Activated naive CD4-positive, alpha-beta T cell treated with anti-CD3 and anti-CD28 coated beads, Interleukin-2, amount 50 U/mL, for 72 hours (primary cell): ENCODE results near the gene C20orf204. TPM values are rescaled to one million over a fixed set of nuclear protein-coding genes. Genes with fewer than 3 reads are reported as not detected.
"Not testable (repeated sequence)": the region's sequence is repeated elsewhere in the genome, so short reads cannot be mapped to it uniquely, and the experiment has no call there.

ENCODE experiments used
- ATAC-seq, 2 donors: fragments of 150-1000 bp; cut with Tn5 transposase; 2 replicates each; pipeline ENCODE4 v1.10.0; 2021; ENCODE audit warnings: mild to moderate bottlenecking in 2 of 2, moderate library complexity in 2 of 2
- DNase-seq, 2 donors: peaks; one replicate each; pipeline ENCODE4 v3.0.0; 2021 to 2022; ENCODE audit warnings: low spot score in 2 of 2
- H3K27ac Mint-ChIP-seq, 2 donors: one replicate each; pipeline ENCODE4 v1.8.0; 2022; ENCODE audit warnings: mild to moderate bottlenecking in 2 of 2, mixed read lengths in 2 of 2
- H3K36me3 Mint-ChIP-seq, 2 donors: one replicate each; pipeline ENCODE4 v1.8.0; 2022; ENCODE audit warnings: mixed read lengths in 2 of 2
- H3K9me3 Mint-ChIP-seq, 2 donors: one replicate each; pipeline ENCODE4 v1.8.0; 2022; ENCODE audit warnings: mixed read lengths in 2 of 2
- total RNA-seq, 2 donors: library from RNA; stranded (reverse); gene quantifications; one replicate each; pipeline ENCODE4 v1.2.3, GENCODE V29; 2022

Gene C20orf204, protein sequence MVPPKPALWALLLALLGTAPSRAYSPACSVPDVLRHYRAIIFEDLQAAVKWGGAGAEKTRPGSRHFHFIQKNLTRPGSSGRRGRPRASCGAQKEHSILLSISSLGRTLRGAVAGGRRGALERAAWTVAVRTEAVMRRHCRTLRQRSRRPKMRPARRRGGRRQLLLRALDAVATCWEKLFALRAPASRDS
- total RNA-seq: 10 to 100 TPM; 14.2 to 18.8 TPM

DNA sequence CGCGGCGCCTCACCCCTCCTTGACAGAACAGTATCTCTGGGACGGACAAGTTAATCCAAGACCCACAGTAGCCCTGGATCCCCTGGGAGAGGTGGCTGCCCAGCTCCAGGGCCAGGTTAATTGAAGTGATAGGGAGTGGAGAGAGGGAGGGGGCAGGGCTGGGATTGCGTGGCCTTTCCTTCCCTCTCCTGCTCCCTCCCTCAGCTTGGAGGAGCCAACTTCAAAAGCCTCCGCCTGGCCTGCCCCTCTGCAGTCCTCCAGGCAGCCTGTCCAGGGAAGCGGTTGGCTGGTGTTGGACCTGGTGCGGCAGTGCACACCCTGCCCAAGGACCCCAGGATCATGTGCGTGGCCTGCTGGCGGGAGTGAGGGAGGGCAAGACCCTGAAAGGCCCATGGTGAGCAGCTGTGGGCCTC is at the start of gene C20orf204:
C20orf204 (plus strand) TSS at position 250 of the 413 bp plus-strand sequence; CDS start at position 392, 142 bp downstream.
- H3K27ac Mint-ChIP-seq: peak within 1 kb of the TSS; percentile 82 to 94
- ATAC-seq: no peak

GRCh38 chr20:64000906-64001305 is 35.1 kb upstream of the C20orf204 start:
- ATAC-seq (no peak), DNase-seq (no peak)
- no peaks in the 10 kb centered on the region for H3K9me3 Mint-ChIP-seq
- H3K36me3 Mint-ChIP-seq: peaks cover 11 to 31% of the 10 kb centered on the region in 2 donors
- peak overlapping the region; percentile 44 to 57 for H3K27ac Mint-ChIP-seq

More for the DNA sequence above, at the start of gene C20orf204:
- no peak for DNase-seq
- Mint-ChIP-seq H3K9me3 (no peaks in the 10 kb centered on the region), H3K36me3 (no peaks in the 10 kb centered on the region)

GRCh38 chr20:64001607-64002011 is 34.4 kb upstream of the C20orf204 start:
- Mint-ChIP-seq H3K36me3 (peaks cover 11 to 31% of the 10 kb centered on the region in 2 donors), H3K27ac (peak overlapping the region; percentile 57 to 96), H3K9me3 (no peaks in the 10 kb centered on the region)
- ATAC-seq (peak; percentile 65 to 70), DNase-seq (peak in 1 of 2 donors; percentile 24)

DNA sequence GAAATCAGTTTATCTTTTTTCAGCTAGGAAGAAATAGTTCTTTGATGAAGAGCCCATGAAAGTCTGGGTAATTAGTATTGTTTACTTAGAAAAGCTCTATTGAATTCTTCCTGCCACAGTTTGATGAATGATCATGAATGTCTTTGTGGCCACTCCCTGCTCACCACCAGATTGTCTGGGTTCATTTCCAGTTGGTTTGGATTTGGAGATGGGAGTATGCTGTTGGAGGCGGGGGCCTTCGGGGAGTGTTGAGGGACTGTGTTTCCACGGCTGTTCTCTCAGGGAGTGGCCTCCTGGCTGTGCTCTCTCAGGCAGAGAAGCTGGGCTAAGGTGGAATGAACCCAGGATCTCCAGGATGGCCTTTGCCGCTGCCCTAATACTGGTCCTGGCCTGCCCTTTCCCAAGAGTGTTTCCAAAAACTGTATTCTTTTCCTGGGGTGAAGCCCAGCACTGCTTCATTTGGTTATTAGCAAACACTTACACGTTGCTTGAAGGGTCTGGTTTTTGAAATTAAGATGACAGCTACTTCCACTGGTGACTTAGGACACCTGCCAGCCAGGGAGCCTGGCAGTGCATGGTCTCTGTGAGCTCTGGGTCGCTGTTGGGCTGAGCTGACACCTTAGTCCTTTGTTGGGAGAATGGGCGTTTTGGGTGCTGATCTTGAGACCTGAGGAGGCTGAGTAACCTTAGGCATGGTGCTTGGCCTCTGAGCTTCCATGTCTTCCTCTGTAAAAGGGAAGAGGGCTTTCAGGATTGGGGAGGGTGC is 31.8 kb upstream of the C20orf204 start:
- DNase-seq: no peak
- Mint-ChIP-seq H3K27ac (peak overlapping the region in 1 of 2 donors; percentile 74), H3K36me3 (peaks cover 22 to 38% of the 10 kb centered on the region in 2 donors), H3K9me3 (peaks cover 5 to 10% of the 10 kb centered on the region in 2 donors)
- ATAC-seq: no peak

DNA sequence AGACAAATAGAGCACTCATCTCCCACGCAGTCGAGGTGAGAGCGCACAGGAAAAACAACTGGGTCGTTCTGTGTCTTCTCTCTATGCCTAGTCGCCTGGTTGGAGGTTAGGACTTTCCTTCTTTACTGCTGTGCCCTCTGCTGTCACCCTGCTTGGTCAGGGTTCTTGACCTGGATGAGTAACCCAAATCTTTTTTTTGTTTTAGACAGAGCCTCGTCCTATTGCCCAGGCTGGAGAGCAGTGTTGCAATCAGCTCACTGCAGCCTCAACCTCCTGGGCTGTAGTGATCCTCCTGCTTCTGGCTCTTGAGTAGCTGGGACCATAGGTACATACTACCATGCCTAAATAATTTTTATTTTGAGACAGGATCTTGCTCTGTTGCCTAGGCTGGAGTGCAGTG is 30.6 kb upstream of the C20orf204 start:
- Mint-ChIP-seq H3K9me3 (peaks cover 5 to 10% of the 10 kb centered on the region in 2 donors), H3K27ac (peak overlapping the region; percentile 44 to 53), H3K36me3 (peaks cover 34 to 49% of the 10 kb centered on the region in 2 donors)
- ATAC-seq: peak in 1 of 2 donors; percentile 9
- no peak for DNase-seq

GRCh38 chr20:64006490-64006889 is 29.5 kb upstream of the C20orf204 start:
- DNase-seq (no peak), ATAC-seq (no peak)
- Mint-ChIP-seq H3K27ac (peak overlapping the region in 1 of 2 donors; percentile 50), H3K9me3 (peaks cover 5 to 10% of the 10 kb centered on the region in 2 donors), H3K36me3 (peaks cover 37 to 47% of the 10 kb centered on the region in 2 donors)

DNA sequence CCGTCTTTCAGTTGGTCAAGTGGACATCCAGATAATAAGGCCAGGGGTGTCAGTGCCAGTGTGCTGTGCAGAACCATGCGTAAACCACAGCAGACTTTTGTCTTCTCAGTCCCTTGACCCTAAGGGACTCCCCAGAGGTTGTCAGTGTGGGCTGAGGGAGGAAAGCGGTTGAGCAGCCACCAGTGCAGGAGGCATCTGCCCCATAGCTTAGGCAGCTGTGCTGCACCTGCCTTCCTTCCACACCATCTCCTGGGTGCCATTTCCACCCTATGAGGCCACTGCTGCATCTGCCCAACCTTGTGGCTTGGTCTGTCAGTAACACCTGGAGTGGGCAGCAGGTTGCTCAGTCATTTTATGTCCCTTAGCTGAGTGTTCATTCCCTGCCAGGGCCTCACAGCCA is 29.1 kb upstream of the C20orf204 start:
- DNase-seq (no peak), ATAC-seq (peak in 1 of 2 donors; percentile 17)
- peaks cover 5 to 10% of the 10 kb centered on the region in 2 donors for H3K9me3 Mint-ChIP-seq
- peaks cover 33 to 45% of the 10 kb centered on the region in 2 donors for H3K36me3 Mint-ChIP-seq
- H3K27ac Mint-ChIP-seq: peak overlapping the region in 1 of 2 donors; percentile 50

DNA sequence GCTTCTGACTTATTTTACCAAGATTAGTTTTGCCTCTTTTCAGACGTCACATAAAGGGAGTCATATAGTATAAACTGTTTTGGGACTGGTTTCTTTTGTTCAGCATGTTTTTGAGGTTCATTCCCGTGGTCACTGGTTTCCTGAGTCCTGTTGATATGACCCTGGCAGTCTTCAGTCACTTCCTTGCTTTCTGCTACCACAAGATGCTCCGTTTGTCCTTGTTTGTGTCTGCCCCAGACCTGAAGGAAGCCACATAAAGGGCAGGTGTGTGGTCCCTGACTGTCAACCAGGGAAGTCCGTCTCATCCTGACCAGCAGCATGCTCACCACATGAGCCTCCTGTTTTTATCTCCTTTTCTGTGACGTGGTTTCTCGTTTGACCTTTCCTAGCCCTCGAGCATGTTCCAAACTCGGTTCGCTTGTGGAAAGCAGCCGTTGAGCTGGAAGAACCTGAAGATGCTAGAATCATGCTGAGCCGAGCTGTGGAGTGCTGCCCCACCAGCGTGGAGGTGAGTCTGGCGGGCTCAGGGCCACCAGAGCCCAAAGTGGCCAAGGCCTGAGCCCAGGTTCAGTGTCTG is 26.1 kb upstream of the C20orf204 start:
- DNase-seq (peak; percentile 22 to 81), ATAC-seq (peak; percentile 54 to 83)
- Mint-ChIP-seq H3K9me3 (peaks cover 5 to 10% of the 10 kb centered on the region in 2 donors), H3K27ac (peak overlapping the region; percentile 10 to 84), H3K36me3 (peaks cover 48 to 51% of the 10 kb centered on the region in 2 donors)

DNA sequence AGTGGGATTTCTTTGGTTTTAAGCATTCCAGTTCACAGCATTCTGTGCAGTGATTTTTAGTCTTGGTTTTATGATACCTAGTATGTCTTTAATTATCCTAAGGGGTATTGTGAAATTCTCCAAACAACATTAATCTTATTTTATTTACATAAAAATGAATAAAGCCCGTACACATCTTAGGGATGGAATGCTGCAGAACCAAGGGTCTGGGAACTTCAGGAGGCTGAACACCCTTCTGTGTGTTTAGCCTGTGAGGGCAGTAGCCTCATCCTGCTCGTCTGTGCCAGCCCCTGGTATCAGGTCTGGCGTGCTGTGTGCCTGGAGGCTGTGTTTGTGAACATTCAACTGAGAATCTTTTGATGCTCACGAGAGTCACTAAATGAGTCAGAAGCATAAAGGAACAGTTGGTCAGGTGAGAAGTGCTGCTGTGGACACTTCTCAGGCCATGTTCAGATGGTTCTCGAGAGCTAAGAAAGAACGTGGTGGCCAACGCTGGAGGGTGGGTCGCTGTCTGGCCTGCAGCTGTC is 25.2 kb upstream of the C20orf204 start:
- DNase-seq: no peak
- Mint-ChIP-seq H3K9me3 (peaks cover 5 to 10% of the 10 kb centered on the region in 2 donors), H3K36me3 (peaks cover 49 to 56% of the 10 kb centered on the region in 2 donors), H3K27ac (peak overlapping the region; percentile 84)
- ATAC-seq: peak; percentile 48 to 67

GRCh38 chr20:64011366-64011779 is 24.6 kb upstream of the C20orf204 start:
- ATAC-seq: peak in 1 of 2 donors; percentile 48
- peaks cover 5 to 10% of the 10 kb centered on the region in 2 donors for H3K9me3 Mint-ChIP-seq
- peaks cover 48 to 57% of the 10 kb centered on the region in 2 donors for H3K36me3 Mint-ChIP-seq
- peak overlapping the region; percentile 44 to 84 for H3K27ac Mint-ChIP-seq
- peak in 1 of 2 donors; percentile 16 for DNase-seq

DNA sequence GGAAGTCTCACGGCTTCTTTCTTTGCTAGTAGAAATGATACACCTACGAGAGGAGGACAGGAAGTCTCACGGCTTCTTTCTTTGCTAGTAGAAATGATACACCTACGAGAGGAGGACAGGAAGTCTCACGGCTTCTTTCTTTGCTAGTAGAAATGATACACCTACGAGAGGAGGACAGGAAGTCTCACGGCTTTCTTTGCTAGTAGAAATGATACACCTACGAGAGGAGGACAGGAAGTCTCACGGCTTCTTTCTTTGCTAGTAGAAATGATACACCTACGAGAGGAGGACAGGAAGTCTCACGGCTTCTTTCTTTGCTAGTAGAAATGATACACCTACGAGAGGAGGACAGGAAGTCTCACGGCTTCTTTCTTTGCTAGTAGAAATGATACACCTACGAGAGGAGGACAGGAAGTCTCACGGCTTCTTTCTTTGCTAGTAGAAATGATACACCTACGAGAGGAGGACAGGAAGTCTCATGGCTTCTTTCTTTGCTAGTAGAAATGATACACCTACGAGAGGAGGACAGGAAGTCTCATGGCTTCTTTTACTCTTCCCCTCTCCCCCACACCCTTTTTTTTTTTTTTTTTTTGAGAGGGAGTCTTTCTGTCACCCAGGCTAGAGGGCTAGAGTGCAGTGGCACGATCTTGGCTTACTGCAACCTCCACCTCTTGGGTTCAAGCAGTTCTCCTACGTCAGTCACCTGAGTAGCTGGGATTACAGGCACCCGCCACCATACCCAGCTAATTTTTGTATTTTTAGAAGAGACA is 23.4 kb upstream of the C20orf204 start:
- H3K27ac Mint-ChIP-seq: peak overlapping the region; percentile 90 to 95
- not testable (repeated sequence) for H3K9me3 Mint-ChIP-seq, DNase-seq, ATAC-seq
- H3K36me3 Mint-ChIP-seq: peaks cover 51 to 63% of the 10 kb centered on the region in 2 donors

GRCh38 chr20:64015635-64016034 is 20.3 kb upstream of the C20orf204 start:
- no peaks in the 10 kb centered on the region for H3K9me3 Mint-ChIP-seq
- no peak for DNase-seq
- no peak for ATAC-seq
- H3K27ac Mint-ChIP-seq: peak overlapping the region; percentile 24 to 79
- peaks cover 37 to 55% of the 10 kb centered on the region in 2 donors for H3K36me3 Mint-ChIP-seq

DNA sequence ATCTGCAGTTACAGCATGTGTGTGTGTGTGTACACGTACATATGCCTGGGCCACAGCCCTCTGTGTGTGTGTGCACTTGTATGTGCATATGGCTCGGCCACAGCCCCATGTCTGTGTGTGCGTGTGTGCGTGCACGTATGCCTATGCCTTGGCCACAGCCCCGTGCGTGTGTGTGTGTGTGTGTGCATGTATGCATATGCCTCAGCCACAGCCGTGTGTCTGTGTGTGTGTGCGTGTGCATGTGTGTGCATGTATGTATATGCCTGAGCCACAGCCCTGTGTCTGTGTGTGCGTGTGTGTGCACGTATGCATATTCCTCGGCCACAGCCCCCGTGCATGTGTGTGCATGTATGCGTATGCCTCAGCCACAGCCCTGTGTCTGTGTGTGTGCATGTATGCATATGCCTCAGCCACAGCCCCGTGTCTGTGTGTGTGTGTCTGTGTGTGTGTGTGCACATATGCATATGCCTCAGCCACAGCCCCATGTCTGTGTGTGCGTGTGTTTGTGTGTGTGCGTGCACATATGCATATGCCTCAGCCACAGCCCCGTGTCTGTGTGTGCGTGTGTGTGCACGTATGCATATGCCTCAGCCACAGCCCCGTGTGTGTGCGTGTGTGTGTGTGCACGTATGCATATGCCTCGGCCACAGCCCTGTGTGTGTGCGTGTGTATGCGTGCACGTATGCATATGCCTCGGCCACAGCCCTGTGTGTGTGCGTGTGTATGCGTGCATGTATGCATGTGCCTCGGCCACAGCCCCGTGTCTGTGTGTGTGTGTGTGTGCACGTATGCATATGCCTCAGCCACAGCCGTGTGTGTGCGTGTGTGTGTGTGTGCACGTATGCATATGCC is 14.6 kb upstream of the C20orf204 start:
- Mint-ChIP-seq H3K9me3 (no peaks in the 10 kb centered on the region), H3K36me3 (peaks cover 23 to 47% of the 10 kb centered on the region in 2 donors), H3K27ac (no peak overlapping the region)
- ATAC-seq: no peak
- no peak for DNase-seq

DNA sequence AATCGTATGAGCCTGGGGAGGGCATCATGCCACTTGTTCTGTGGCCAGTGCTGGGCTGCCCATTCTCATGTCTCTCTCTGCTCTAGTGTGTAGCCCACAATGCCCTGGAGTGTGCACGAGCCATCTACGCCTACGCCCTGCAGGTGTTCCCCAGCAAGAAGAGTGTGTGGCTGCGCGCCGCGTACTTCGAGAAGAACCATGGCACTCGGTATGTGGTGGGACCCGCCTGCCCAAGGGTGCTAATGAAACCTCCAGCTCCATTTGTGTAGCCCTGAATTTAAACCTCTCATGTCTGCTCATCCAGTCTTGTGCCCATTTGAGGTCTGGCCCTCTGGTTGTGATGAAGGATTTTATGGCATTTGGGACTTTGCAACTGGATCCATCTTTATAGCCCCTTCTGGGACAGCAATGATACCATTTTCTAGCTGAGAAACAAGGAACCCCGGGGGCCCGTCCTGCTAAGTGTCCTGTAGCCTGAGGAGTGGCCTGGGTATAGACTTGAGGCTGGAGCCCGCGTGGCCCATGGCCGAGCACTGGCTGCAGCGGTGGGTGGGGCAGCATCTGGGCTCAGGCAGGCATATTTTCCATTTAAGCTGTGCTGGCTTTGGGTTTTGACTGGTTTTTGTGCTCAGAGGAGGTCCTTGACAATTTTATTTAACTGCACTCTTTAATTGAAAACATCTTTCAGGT is 13.2 kb upstream of the C20orf204 start:
- ATAC-seq: no peak
- no peaks in the 10 kb centered on the region for H3K9me3 Mint-ChIP-seq
- peaks cover 18 to 38% of the 10 kb centered on the region in 2 donors for H3K36me3 Mint-ChIP-seq
- no peak overlapping the region for H3K27ac Mint-ChIP-seq
- no peak for DNase-seq
